ENCODE data around the gene PTPRD.

DNA sequence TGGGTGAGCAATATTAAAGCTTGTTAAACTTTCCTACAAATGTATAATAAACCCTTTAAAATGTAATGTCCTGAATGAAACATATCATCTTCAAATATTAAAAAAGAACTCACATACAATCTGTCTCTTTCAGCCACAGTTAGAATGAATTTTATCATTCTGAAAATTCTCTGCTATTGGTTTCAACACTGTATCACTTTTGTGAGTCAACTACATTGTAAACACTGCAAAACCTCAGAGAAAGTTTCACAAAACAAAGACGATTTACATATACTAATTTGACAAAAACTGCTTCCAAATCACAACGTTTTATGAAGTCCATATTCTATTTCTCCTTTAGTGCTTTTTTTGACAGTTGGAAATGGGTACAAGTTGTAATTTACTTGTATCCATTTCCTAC, 1781.2 kb downstream of the PTPRD start:
- no peak for TF ChIP-seq CTCF (conservative IDR thresholded peaks at IDR 0.05; ENCODE audit: low read depth, low read length)
- no peak for TF ChIP-seq EZH2 (IDR thresholded peaks at IDR 0.05; ENCODE audit: borderline replicate concordance, low read depth, low read length, poor library complexity, severe bottlenecking)
